NCI-H82 treated with DMSO at 0.1 percent for 48 hours (cell line): ENCODE measurements around the gene CYFIP2.
"Not testable (repeated sequence)": the region's sequence is repeated elsewhere in the genome, so short reads cannot be mapped to it uniquely, and the experiment has no call there.

ENCODE experiments used
- DNase-seq: peaks from one replicate; lab custom pipeline; 2025; ENCODE audit not compliant: unreplicated experiment; lab: John Stamatoyannopoulos, UW

CYFIP2 gene

DNA sequence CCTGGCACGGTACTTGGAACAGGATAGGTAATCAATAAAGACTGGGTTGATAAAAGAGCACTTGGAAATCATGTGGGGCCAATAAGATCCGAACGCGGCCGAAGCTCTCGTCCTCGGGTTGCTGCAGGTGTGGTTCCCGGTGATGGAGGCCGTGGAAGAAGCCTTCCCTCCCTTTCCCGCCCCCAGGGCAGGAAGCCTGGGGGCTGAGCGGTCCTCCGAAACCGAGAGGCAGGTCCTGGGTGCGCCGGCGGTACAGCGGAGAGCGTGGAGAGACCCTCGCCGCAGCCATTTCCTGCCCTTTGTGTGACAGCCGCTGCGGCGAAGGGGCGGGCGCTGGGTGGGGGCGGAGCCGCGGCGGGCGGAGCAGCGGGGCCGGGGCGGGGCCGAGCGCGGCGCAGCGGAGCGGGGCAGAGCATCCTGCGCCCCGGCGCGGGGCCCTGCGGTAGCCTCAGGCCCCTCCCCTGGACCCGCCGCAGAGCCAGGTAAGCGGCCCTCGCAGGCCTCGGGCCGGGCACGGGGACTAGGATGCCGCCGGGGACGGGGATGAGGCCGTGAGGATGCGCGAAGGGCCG, at the start of gene CYFIP2:
CYFIP2 (plus strand) TSS at position 410 of the 572 bp plus-strand sequence. CDS start 19,239 bp downstream, outside the sequence.
- DNase-seq = no peak

DNA sequence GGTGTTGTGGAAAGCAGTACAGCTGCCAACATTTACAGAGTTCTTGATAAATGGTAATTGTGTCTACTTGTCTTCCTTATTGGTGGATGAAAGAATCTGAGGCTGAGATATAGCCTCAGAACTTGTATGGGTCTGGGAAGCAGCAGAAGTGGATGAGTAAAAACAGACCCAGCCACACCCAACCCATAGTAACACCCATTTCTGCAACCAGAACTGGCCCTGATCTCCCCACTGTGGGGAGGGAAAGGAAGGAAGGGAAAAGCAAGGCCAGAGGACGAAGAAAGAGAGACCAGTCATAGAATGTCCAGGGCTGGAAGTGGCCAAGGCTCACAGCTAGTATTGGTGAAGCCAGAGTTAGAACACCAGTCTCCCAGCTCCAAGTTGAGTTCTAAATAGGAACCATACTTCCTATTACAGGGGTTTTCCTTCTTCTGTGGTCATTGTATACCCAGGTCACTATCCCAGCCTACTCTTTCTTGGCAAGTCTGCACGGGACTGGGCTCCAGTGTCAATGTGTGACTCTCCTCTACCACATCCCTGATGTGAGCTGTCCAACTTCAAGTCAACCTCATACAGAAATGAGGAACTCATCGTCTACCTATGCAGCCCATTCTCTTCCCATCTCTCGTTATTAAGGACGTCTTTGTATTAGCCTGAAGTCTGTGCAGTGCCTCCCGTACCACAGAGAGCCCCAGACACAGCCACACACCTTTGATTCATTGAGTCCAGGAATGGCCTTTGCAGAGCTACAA, 49.4 kb upstream of the CYFIP2 start:
- DNase-seq = no peak

DNA sequence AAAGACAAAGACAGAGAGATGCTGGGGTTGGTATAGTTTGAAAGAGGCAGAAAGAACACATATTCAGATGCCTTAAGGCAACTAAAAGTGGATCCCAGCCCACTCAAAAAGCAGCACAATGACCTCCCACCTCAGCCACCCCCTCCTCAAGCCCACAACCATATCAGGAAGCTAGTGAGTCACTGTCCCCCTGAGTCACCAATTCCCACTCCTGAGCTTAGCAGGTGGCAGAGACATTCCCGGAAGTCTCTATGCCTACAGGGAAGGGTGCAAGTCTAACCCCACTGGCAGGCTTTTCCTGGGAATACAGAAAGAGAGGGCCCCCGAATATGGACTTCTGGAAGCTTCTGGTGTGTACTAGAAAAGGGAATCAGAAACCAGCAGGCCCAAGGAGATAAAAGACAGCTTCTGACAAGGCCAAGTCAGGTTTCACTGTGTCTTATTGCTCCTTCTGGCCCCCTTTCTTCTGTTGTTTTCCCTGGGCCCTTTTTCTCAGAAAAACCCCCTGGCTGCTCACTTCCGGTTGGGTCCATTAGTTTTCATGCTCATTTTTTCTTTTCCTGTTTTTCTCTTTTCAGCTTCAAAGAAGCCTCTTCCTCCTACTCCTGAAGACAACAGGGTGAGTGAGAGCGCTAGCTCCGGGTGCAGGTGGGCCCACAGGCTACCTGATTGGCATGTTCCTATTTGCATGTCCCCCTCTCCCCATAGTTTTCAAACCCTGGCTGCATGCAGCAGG, 48.5 kb upstream of the CYFIP2 start:
- DNase-seq = no peak

DNA sequence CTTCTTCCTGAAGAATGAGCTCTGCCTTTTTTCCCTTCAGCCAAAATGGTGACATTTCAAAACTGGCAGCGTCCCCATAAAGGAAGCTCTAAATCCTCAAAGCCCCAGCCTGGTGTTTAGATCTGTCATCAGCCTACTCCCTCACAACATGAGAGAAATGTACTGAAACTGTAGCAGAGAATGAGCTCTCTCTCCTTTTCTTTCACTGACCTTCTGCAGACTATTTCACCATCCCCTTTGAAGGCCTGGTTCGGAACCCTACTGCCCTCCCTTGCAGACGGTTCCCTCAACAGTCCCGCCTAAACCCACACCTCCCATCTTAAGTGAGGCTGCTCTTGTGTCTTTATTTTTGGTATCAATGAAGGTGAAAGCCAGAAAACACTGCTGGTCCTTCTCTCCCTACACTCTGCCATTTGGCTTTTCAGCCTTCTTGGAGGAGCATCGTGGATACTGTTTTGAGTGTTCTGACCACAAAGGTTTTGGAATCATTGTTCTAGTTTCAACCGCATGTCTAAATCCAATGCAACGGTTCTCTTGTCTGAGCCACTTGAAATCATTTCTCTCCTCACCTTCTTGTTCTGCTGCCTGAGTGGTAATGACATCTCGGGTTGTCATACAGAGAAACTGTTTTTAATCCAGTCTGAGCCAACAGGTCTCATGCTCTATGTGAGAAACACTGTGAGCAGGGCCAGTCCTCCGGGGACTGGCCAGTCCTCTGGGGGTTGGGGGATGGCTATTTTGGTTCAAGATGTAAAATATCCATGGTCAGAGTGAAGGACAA, 46.2 kb upstream of the CYFIP2 start:
- DNase-seq = no peak

DNA sequence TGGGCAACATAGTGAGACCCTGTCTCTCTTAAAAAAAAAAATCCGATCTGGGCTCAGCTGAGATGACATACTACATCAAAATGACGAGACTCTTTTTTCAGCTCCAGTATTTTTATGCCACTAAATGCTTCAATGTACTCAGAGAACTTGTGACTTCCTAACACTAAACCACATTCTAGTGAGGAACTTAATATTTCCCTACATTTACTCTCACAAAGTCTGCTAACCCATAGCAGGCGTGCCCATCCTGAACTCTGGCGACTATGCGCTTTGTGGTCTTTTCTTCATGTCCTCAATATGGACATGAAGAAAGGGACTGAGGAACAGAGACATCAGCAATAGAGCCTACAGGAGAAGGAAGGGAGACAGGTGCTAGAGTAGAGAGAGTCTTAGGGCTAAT, 44.0 kb upstream of the CYFIP2 start:
- no peak for DNase-seq

DNA sequence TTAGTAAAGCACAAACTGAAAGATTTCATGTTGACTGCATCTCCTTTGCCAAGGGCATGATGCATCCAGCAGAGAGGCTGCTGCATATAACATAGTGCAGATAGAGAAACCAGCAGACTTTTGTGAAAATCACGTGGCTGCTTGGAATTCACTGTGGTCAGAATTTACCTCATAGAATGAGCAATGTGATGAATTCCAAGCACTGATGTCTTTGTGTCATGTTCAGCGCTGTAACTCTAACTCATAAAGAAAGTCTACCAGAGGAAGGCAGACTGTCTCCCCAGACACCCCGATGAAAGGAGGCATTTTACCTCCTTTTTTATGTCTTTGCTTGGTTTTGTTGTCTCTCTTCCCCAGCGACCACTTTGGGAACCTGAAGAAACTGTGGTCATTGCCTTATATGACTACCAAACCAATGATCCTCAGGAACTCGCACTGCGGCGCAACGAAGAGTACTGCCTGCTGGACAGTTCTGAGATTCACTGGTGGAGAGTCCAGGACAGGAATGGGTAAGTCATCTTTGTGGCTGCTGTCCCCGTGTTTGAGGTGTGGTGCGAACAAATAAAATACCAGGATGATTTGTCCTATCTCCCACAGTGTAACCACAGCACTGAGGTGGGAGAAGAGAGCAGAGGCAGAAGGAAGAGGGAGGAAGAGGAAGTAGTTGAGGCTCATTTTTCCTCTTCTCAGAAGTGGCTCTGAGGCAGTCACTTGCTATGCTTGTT, 43.3 kb upstream of the CYFIP2 start:
- no peak for DNase-seq

DNA sequence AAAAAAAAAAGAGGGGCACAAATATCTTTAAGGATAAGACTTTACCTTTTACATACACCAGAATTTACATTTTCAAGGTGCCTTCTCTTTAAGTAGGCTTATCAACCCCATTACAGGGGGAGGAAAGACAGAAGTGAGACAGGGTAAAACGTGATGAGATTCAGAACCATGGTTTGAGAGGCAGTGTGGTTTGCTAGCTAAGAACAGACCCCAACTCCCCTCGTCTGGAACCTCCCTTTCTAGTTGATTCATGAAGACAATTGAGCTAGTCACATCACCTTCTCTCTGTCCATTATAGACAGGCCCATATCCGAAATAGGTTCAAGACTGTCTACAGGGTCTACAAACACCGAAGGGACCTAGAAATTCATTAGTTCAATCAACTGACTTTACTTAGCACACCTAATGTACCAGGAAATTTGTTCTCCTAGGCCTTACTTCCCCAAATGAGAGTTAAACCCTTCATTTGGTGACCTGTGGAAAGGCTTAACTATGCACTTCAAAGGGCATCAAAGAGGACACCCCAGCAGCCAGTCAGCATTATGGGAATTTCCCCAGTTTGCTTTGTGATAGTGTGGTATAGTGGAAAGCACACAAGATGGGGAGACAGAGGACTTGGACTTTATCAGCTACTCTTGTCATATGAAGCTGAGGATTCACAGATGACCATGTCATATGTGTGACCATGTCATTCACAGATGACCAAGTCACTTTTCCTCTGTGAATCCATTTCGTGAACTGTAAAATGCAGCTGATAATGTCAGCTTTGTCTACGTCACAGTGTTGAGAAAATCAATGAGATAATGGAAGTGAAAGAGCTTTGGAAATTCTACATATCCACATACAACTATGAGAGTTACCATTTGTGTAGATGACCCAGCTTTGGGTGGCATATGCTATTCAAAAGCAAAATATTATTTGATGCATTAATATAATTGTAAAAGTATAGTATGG, 40.2 kb upstream of the CYFIP2 start:
- no peak for DNase-seq

DNA sequence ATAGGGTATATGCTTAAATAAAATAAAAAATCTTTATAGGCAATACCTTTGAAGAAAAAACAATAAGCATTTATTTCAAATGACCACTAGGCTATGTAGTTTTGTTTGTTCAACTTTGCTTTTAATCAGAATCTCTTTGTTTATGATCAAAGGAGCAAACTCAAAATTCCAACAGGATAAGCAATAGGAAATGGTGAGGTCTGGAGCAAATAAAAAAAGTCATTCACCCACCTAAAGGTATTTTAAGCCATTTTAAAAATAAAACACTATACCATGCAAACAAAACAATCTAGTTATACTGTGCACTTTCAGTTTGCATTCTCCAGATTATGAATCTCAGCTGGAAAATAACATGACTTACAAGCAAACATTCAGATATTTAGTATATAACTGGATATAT, 35.3 kb upstream of the CYFIP2 start:
- no peak for DNase-seq

DNA sequence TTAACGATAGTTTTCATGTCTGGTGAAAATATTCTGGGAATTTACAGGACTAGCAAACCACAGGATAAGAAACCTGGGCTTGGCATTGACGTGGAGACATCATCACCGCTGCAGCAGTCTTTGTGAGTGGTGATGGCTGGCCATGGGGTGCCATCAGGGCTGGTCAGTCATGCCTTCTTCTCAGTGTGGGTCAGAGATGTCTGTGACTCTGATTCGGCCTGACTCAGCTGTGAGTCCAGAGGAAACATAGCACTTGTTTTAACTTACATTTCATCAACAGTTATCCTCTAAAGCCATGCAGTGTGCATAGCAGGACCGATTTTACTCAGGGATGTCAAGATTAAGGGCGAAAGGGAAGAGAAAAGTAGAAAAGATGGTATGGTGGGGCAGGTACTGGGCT, 33.2 kb upstream of the CYFIP2 start:
- DNase-seq = no peak

DNA sequence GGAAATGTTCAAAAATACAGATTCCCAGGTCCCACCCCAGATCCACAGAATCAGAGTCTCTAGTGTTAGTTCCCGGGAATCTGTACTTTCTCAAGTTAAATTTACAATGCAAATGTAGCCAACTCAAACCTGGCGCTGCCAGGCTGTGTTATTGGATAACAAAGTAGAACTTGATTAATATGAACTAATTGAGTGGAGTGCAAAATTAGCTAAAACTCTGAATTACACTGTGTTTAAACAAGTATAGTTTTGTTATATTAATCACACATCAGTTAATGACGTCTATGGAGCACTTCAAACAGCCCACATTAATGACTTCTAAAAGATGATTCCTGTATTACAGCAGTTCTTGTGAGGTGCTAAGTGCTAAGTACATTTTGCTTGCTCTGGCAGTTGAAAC, 32.4 kb upstream of the CYFIP2 start:
- no peak for DNase-seq

DNA sequence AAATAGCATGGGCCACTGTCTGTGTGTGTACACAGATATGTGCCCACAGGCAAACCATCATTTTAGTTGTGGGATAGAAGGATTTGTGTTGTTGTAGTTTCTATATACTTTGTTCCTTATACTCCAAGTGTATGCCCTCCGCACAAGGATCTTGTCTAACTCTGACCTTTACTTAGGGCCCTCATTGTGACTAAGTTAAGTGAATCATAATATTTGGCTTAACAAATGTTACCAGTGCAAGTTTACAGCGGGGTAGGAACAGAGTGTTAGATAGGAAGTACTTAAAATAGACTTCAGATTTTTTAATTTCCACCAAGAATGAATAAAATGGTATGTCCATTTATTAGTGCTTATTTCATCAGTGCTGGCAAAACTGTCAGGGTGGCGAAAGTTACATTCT, 29.5 kb upstream of the CYFIP2 start:
- no peak for DNase-seq

DNA sequence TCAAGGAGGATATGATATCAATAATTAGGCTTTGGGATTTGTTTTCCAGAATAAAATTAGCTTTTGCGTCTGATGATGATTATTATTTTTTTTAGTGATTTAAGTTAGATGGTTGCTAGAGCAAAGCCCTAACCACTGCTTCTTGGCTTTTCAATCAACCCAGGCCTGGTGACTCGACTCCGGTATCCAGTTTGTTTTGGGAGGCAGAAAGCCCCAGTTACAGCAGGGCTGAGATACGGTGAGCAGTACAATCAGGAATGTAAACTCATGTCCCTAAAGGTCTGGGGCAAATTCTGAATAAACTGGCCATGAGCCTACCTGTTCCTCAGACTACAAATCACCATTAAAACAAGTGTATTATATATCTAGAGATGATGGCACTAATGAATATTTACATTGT, 24.4 kb upstream of the CYFIP2 start:
- DNase-seq = no peak

DNA sequence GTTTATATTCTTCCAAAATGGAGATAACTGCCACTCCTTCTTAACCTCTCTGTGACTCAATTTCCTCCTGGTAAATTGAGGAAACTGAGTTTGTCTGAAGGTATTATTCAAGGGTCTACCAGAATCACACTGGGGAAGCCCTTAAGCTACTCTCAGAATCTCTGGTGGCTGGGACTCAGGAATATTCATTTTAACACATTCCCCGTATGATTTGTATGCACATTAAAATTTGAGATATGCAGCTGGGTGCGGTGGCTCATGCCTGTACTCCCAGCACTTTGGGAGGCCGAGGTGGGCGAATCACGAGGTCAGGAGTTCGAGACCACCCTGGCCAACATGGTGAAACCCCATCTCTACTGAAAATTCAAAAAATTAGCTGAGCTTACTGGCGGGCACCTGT, 21.2 kb upstream of the CYFIP2 start:
- not testable (repeated sequence) for DNase-seq

DNA sequence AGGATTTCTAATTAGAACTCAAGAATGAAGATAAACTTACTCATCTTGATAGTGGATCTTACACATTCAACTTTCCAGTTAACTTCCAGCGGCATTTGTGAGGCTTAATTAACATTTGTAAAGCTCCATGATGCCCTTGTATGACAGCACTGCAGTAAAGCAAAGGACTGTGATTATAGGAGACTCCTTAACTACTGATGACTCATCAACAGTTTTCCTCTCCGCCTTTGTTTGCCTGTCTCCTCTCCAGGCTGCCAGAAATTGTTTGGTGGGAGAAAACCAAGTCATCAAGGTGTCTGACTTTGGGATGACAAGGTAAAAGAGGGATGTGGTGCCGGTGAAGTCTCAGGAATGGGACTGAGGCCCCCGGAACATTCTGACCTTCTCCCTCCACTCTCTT, 20.4 kb upstream of the CYFIP2 start:
- no peak for DNase-seq

DNA sequence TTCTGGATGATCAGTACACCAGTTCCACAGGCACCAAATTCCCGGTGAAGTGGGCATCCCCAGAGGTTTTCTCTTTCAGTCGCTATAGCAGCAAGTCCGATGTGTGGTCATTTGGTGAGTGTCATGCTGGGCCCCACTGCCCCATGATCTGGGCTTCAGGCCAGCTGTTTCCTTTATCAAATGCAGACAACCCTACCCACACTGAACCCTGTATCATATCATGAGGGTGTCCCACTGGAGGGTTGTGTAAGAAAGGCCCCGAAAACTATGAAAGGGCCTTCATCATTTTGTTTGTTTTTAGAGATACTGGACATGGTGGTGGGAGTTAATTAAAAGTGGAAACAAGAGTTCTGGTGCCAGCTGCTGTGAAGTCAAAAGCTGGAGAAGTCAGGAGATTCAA, 20.0 kb upstream of the CYFIP2 start:
- no peak for DNase-seq

DNA sequence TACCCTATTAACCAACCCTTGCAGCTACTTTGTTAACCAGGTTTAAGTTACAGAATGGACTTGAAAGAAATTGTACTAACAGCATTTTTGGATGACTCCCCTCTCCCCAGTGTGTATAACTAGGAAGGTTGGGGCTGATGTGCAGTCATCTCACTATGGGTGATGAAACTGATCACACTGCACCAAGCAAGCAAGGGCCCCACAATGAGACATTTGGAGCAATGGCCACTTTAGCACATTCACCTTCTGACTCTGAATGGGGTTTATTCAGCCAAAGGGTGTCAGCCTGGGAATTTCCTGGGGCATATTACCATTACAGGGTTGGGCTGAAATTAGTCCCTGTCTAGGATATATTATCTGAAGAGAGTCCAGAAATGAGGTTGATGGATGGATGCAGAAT, 18.7 kb upstream of the CYFIP2 start:
- DNase-seq = no peak

DNA sequence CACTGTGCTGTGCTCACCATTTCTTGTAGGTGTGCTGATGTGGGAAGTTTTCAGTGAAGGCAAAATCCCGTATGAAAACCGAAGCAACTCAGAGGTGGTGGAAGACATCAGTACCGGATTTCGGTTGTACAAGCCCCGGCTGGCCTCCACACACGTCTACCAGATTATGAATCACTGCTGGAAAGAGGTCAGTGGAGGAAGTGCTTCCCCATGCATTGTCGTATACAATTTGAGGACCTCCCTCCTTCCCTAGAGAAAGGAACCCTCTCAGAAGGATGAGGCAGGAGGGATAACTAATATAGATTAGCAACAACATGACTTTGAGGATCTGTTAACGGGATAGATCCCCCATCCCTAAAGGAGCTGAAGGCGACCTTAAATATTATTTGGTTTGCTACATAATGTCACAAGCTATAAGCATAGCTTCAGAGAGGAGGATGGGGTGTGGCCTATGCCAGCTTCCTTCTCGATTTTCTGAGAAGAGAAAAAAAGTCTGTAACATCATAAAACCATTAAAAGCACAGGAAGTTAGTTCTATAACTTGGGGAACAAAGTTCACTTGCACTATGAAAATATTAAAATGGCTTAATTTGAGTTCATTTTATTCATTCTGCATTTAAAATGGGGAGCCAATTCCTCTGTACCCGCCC, 17.0 kb upstream of the CYFIP2 start:
- DNase-seq = no peak

DNA sequence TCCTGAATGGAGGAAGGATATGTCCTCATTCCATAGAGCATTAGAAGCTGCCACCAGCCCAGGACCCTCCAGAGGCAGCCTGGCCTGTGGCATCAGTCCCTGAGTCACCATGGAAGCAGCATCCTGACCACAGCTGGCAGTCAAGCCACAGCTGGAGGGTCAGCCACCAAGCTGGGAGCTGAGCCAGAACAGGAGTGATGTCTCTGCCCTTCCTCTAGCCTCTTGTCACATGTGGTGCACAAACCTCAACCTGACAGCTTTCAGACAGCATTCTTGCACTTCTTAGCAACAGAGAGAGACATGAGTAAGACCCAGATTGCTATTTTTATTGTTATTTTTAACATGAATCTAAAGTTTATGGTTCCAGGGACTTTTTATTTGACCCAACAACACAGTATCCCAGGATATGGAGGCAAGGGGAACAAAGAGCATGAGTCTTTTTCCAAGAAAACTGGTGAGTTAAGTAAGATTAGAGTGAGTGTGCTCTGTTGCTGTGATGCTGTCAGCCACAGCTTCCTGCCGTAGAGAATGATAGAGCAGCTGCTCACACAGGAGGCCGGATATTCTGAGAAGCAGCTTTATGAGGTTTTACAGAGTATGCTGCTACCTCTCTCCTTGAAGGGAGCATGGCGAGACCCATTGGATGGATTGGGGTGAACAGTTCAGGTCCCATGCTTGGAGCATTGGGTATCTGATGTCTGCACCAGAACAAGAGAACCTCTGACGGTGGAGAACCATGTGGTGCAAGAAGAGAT, 13.0 kb upstream of the CYFIP2 start:
- no peak for DNase-seq

DNA sequence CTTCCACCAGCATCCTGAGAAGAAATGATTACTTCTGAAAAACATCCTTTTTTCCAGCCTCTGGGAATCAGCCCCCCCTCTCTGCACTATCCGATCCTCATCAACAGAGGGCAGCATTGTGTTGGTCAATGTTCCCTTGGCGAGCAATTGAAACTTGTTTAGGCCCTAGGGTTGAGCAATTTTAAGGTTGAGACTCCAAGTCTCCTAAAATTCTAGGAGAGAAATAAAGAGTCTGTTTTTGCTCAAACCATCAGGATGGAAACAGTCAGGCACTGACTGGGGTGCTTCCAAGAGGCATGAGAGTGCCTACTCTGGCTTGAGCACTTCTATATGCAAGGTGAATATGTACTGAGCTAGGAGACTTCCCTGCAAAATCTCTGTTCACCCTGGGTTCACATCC, 12.4 kb upstream of the CYFIP2 start:
- DNase-seq = no peak
